Esophagus squamous epithelium (tissue), 5 donors: Measurements from ENCODE around the gene KIAA1671. TPM values are rescaled to one million over a fixed set of nuclear protein-coding genes. Genes with fewer than 3 reads are reported as not detected.

Source experiments
- DNase-seq: peaks from one replicate; lab custom pipeline; 2025; lab: John Stamatoyannopoulos, UW
- H3K27ac ChIP-seq, 4 donors: fragments of 200-600 bp; sonication (generic); one replicate each; pipeline ENCODE4 v1.5.1; 2016 to 2019; ENCODE audit warnings: mild to moderate bottlenecking in 1 of 4
- H3K27me3 ChIP-seq, 4 donors: fragments of 200-600 bp; sonication (generic); 1 replicate in 3 of 4; 2 replicates in 1 of 4; pipeline versions ENCODE4 v1.5.1 to v1.6.0; 2017 to 2021; ENCODE audit warnings: antibody characterized with exemption in 1 of 4
- H3K36me3 ChIP-seq, 3 donors: fragments of 200-600 bp; sonication (generic); one replicate each; pipeline ENCODE4 v1.5.1; 2016 to 2019
- H3K4me1 ChIP-seq, 3 donors: fragments of 200-600 bp; sonication (generic); one replicate each; pipeline ENCODE4 v1.5.1; 2017 to 2019
- H3K4me3 ChIP-seq, 4 donors: fragments of 200-600 bp; sonication (generic); 1 replicate in 3 of 4; 2 replicates in 1 of 4; pipeline ENCODE4 v1.5.1; 2016 to 2019; ENCODE audit warnings: mild to moderate bottlenecking in 2 of 4, moderate library complexity in 1 of 4
- H3K9me3 ChIP-seq, 3 donors: fragments of 200-600 bp; sonication (generic); one replicate each; pipeline ENCODE4 v1.5.1; 2016 to 2019
- CTCF ChIP-seq, 6 experiments: fragments of 450-650 bp in 4 of 6; fragments of 200-600 bp in 2 of 6; sonication (generic) in 2 of 6; IDR thresholded peaks; one replicate each; pipeline ENCODE4 v1.5.1; 2016 to 2019; ENCODE audit warnings: antibody characterized with exemption in 6 of 6, mild to moderate bottlenecking in 4 of 6, moderate library complexity in 4 of 6
- POLR2A ChIP-seq, 4 donors: fragments of 450-650 bp; IDR thresholded peaks; one replicate each; pipeline ENCODE4 v1.6.1; 2017; ENCODE audit warnings: antibody characterized with exemption in 4 of 4, mild to moderate bottlenecking in 4 of 4, moderate library complexity in 3 of 4
- WGBS, 2 donors: methylation state at CpG; one replicate each; pipeline ENCODE4 v1.1.5; 2018; 5-methylcytosine and 5-hydroxymethylcytosine counted together
- intact Hi-C: fragments of 100-400 bp; cut with DNase I; formaldehyde crosslinking; loops from one replicate; pipeline ENCODE4 v1.15.0; 2022
- total RNA-seq, 4 donors: library from RNA; depleted of rRNA; stranded (reverse); fragments of >200 nt; gene quantifications; one replicate each; pipeline ENCODE4 v1.1.0, GENCODE V29; 2016
- donor health status: DM: yes; HTN: yes; CAD: no.

The KIAA1671 gene
- total RNA-seq, 4 donors from 2014 or later = 43.1 to 73.2 (median 47.5) TPM

- 79 to 83% methylated on average over 7 to 9 of the region's 11 CpGs for WGBS, 2 donors
- intact Hi-C loops = no loop called here
- no peak for DNase-seq
- Histone ChIP-seq H3K4me1 (peaks cover 3 to 64% (median 11%) of the 10 kb centered on the region in 3 donors), H3K9me3 (no peaks in the 10 kb centered on the region), H3K27ac (no peak overlapping the region), H3K36me3 (peaks cover 0 to 10% (median 0%) of the 10 kb centered on the region in 3 donors), H3K4me3 (no peak overlapping the region), H3K27me3 (no peaks in the 10 kb centered on the region)
- TF ChIP-seq CTCF (IDR thresholded peaks at IDR 0.05) (no peak), POLR2A (IDR thresholded peaks at IDR 0.05) (no peak)
Observed at GRCh38 chr22:24961217-24961844, 8.8 kb downstream of the KIAA1671 start.

GRCh38 chr22:24962094-24962493, 9.6 kb downstream of the KIAA1671 start:
- peaks cover 9 to 72% (median 19%) of the 10 kb centered on the region in 3 donors for H3K4me1 ChIP-seq
- DNase-seq = no peak
- no peak overlapping the region for H3K4me3 ChIP-seq
- H3K36me3 ChIP-seq = peaks cover 0 to 10% (median 0%) of the 10 kb centered on the region in 3 donors
- intact Hi-C loops = no loop called here
- H3K9me3 ChIP-seq = no peaks in the 10 kb centered on the region
- H3K27ac ChIP-seq = no peak overlapping the region
- H3K27me3 ChIP-seq = no peaks in the 10 kb centered on the region
- TF ChIP-seq POLR2A (IDR thresholded peaks at IDR 0.05) (no peak), CTCF (IDR thresholded peaks at IDR 0.05) (no peak)
- 88 to 95% methylated on average over 8 of the region's 8 CpGs for WGBS, 2 donors

GRCh38 chr22:24962835-24963234, 10.3 kb downstream of the KIAA1671 start:
- Histone ChIP-seq H3K36me3 (peaks cover 0 to 10% (median 0%) of the 10 kb centered on the region in 3 donors), H3K4me1 (peaks cover 15 to 79% (median 26%) of the 10 kb centered on the region in 3 donors), H3K9me3 (no peaks in the 10 kb centered on the region), H3K27ac (peak overlapping the region in 1 of 4 donors; percentile 4), H3K4me3 (no peak overlapping the region), H3K27me3 (no peaks in the 10 kb centered on the region)
- WGBS, 2 donors = 77 to 79% methylated on average over 4 to 9 of the region's 11 CpGs
- TF ChIP-seq CTCF (IDR thresholded peaks at IDR 0.05) (no peak), POLR2A (IDR thresholded peaks at IDR 0.05) (no peak)
- intact Hi-C loops = no loop called here
- DNase-seq = no peak

- peaks cover 18 to 81% (median 29%) of the 10 kb centered on the region in 3 donors for H3K4me1 ChIP-seq
- WGBS, 2 donors = 80 to 83% methylated on average over 3 of the region's 3 CpGs
- H3K27ac ChIP-seq = peak overlapping the region in 2 of 4 donors; percentile 37 to 81
- H3K9me3 ChIP-seq = no peaks in the 10 kb centered on the region
- intact Hi-C loops = no loop called here
- DNase-seq = no peak
- TF ChIP-seq POLR2A (IDR thresholded peaks at IDR 0.05) = no peak
- TF ChIP-seq CTCF (IDR thresholded peaks at IDR 0.05) = no peak
- no peaks in the 10 kb centered on the region for H3K27me3 ChIP-seq
- H3K36me3 ChIP-seq = peaks cover 0 to 10% (median 0%) of the 10 kb centered on the region in 3 donors
- no peak overlapping the region for H3K4me3 ChIP-seq
Observed at GRCh38 chr22:24964441-24964840, 11.9 kb downstream of the KIAA1671 start.

- TF ChIP-seq POLR2A (IDR thresholded peaks at IDR 0.05) (no peak), CTCF (IDR thresholded peaks at IDR 0.05) (no peak)
- Histone ChIP-seq H3K4me3 (no peak overlapping the region), H3K27me3 (no peaks in the 10 kb centered on the region), H3K4me1 (peaks cover 18 to 84% (median 33%) of the 10 kb centered on the region in 3 donors), H3K27ac (peak overlapping the region; percentile 73 to 86 (median 83)), H3K36me3 (peaks cover 0 to 10% (median 0%) of the 10 kb centered on the region in 3 donors), H3K9me3 (no peaks in the 10 kb centered on the region)
- WGBS, 2 donors = 24 to 51% methylated on average over 4 to 8 of the region's 9 CpGs
- no peak for DNase-seq
- intact Hi-C loops = no loop called here
Observed at GRCh38 chr22:24965822-24966626, 13.5 kb downstream of the KIAA1671 start.
